ENCODE data around the gene CDC40.

Gene CDC40

DNA sequence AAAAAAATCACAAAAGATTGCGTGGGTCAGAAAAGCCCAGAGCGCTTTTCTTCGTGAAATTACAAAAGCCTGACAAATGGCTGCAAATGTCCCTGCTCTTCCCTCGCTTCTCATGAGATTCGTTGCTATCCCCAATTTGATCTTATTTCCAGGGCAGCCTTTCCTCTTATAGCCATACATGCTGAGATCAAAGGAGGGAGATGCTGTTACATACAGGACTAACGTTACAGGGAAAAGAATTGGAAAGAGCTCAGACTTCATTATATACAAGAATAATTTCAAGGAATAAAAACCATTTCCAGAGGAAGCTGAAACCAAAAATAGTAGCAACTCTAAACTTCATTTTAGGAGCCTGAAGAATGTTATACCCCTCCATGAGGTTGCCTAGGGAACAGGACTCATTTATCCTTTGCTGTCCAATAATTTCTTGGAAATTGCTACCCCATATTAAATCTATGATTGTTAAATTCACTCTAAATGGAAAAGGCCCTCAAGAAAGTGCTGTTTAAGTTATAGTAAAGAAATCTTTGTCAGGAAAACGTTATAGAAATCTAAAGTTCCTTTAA lies 97.0 kb downstream of the CDC40 start:
- TF ChIP-seq, protein P1, sequence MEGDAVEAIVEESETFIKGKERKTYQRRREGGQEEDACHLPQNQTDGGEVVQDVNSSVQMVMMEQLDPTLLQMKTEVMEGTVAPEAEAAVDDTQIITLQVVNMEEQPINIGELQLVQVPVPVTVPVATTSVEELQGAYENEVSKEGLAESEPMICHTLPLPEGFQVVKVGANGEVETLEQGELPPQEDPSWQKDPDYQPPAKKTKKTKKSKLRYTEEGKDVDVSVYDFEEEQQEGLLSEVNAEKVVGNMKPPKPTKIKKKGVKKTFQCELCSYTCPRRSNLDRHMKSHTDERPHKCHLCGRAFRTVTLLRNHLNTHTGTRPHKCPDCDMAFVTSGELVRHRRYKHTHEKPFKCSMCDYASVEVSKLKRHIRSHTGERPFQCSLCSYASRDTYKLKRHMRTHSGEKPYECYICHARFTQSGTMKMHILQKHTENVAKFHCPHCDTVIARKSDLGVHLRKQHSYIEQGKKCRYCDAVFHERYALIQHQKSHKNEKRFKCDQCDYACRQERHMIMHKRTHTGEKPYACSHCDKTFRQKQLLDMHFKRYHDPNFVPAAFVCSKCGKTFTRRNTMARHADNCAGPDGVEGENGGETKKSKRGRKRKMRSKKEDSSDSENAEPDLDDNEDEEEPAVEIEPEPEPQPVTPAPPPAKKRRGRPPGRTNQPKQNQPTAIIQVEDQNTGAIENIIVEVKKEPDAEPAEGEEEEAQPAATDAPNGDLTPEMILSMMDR (IDR thresholded peaks at IDR 0.05) = no peak
- no peak for TF ChIP-seq ZFX (IDR thresholded peaks at IDR 0.05; ENCODE audit: borderline replicate concordance)
- no peak overlapping the region for H3K27ac ChIP-seq

Data from 22Rv1 (cell line).